HepG2 (cell line): ENCODE data around the gene MYH7. TPM values are rescaled to one million over a fixed set of nuclear protein-coding genes. Genes with fewer than 3 reads are reported as not detected.
A peak's percentile ranks its signal among the peaks of the same experiment; 100 is the strongest.

Source experiments
- DBP ChIP-seq: sonication (generic); formaldehyde crosslinking; IDR thresholded peaks from 2 replicates; pipeline ENCODE4 v1.4.0; 2020; ENCODE audit warnings: missing genetic modification reagents; ENCODE audit errors: not compliant biosample characterization
- FOSL1 ChIP-seq: sonication (generic); formaldehyde crosslinking; IDR thresholded peaks from 2 replicates; pipeline ENCODE4 v1.9.0; 2021; ENCODE audit warnings: missing genetic modification reagents, borderline replicate concordance
- GABPA ChIP-seq, 2 experiments: IDR thresholded peaks; 2 replicates each; pipeline ENCODE4 v1.6.1; 2011 to 2016; ENCODE audit warnings: low read depth in 2 of 2, low read length in 1 of 2, missing biosample characterization in 1 of 2, missing genetic modification characterization in 1 of 2
- IKZF4 ChIP-seq: sonication (generic); formaldehyde crosslinking; IDR thresholded peaks from 2 replicates; pipeline ENCODE4 v1.5.1; 2020; ENCODE audit warnings: borderline replicate concordance, mild to moderate bottlenecking, low read depth, missing genetic modification reagents; ENCODE audit errors: not compliant biosample characterization
- MEIS1 ChIP-seq: sonication (generic); formaldehyde crosslinking; IDR thresholded peaks from 2 replicates; pipeline ENCODE4 v1.9.0; 2021; ENCODE audit warnings: mild to moderate bottlenecking, missing genetic modification reagents, moderate library complexity, borderline replicate concordance
- RFX5 ChIP-seq: IDR thresholded peaks from 2 replicates; pipeline ENCODE4 v1.6.1; 2011; ENCODE audit warnings: low read depth, low read length, improper control_type of control experiment
- SMARCC2 ChIP-seq: fragments of 450-650 bp; IDR thresholded peaks from 2 replicates; pipeline ENCODE4 v1.6.1; 2017; ENCODE audit warnings: antibody characterized with exemption, mild to moderate bottlenecking
- ZBTB34 ChIP-seq: sonication (generic); formaldehyde crosslinking; IDR thresholded peaks from 2 replicates; pipeline ENCODE4 v1.8.0; 2022; ENCODE audit warnings: mild to moderate bottlenecking, missing genetic modification reagents
- ZKSCAN5 ChIP-seq: sonication (generic); formaldehyde crosslinking; IDR thresholded peaks from 2 replicates; pipeline ENCODE4 v1.5.1; 2020; ENCODE audit warnings: mild to moderate bottlenecking, missing genetic modification reagents
- ZNF17 ChIP-seq: sonication (generic); formaldehyde crosslinking; IDR thresholded peaks from 2 replicates; pipeline ENCODE4 v1.5.0; 2020; ENCODE audit warnings: mild to moderate bottlenecking, missing genetic modification reagents
- ZNF263 ChIP-seq: sonication (generic); formaldehyde crosslinking; IDR thresholded peaks from 2 replicates; pipeline ENCODE4 v1.4.0; 2020; ENCODE audit warnings: missing genetic modification reagents
- ZNF331 ChIP-seq: sonication (generic); formaldehyde crosslinking; IDR thresholded peaks from 2 replicates; pipeline ENCODE4 v1.4.0; 2020; ENCODE audit warnings: missing genetic modification reagents
- ZNF430 ChIP-seq: sonication (generic); formaldehyde crosslinking; IDR thresholded peaks from 2 replicates; pipeline ENCODE4 v1.9.0; 2021; ENCODE audit warnings: mild to moderate bottlenecking, missing genetic modification reagents
- ZNF468 ChIP-seq: sonication (generic); formaldehyde crosslinking; IDR thresholded peaks from 2 replicates; pipeline ENCODE4 v1.8.0; 2022; ENCODE audit warnings: mild to moderate bottlenecking, moderate library complexity, missing genetic modification reagents
- ZNF557 ChIP-seq: sonication (generic); formaldehyde crosslinking; IDR thresholded peaks from 2 replicates; pipeline ENCODE4 v1.4.0; 2020; ENCODE audit warnings: missing genetic modification reagents
- ZNF574 ChIP-seq: sonication (generic); formaldehyde crosslinking; IDR thresholded peaks from 2 replicates; pipeline ENCODE4 v1.4.0; 2020; ENCODE audit warnings: missing genetic modification reagents
- ZNF670 ChIP-seq: sonication (generic); formaldehyde crosslinking; IDR thresholded peaks from 2 replicates; pipeline ENCODE4 v1.8.0; 2022; ENCODE audit warnings: mild to moderate bottlenecking, missing genetic modification reagents, borderline replicate concordance
- ZNF678 ChIP-seq: sonication (generic); formaldehyde crosslinking; IDR thresholded peaks from 2 replicates; pipeline ENCODE4 v1.4.0; 2020; ENCODE audit warnings: mild to moderate bottlenecking, missing genetic modification reagents
- ZNF788 ChIP-seq: sonication (generic); formaldehyde crosslinking; IDR thresholded peaks from 2 replicates; pipeline ENCODE4 v1.5.0; 2020; ENCODE audit warnings: mild to moderate bottlenecking, missing genetic modification reagents, borderline replicate concordance
- ZNF83 ChIP-seq: sonication (generic); formaldehyde crosslinking; IDR thresholded peaks from 2 replicates; pipeline ENCODE4 v1.4.0; 2020; ENCODE audit warnings: missing genetic modification reagents, mild to moderate bottlenecking, borderline replicate concordance
- polyA plus RNA-seq, 8 experiments: library from polyadenylated mRNA; depleted of rRNA in 3 of 8; stranded (reverse) in 7 of 8; unstranded in 1 of 8; fragments of >200 nt; fragmentation: Illumina TruSeq in 4 of 8; extraction: Trizol in 4 of 8; gene quantifications; 2 replicates each; pipeline versions ENCODE4 v1.2.1 to v1.2.3, GENCODE V29; 2011 to 2016; ENCODE audit warnings: low read depth in 4 of 8, missing spikeins in 1 of 8, mixed read lengths in 1 of 8; ENCODE audit not compliant: insufficient read depth in 1 of 8
- total RNA-seq, 5 experiments: library from RNA; depleted of rRNA; stranded (reverse); fragments of >200 nt; fragmentation: Illumina TruSeq; extraction: Trizol; gene quantifications; 2 replicates each; pipeline ENCODE4 v1.2.3, GENCODE V29; 2016; ENCODE audit warnings: low read depth in 1 of 5

The MYH7 gene
- total and polyA plus RNA-seq, 2 of the 13 experiments (the other 11 are each of a cell fraction or from before 2014, with no cell fraction given), result 0.04 TPM; not detected in 1

GRCh38 chr14:23435543-23436326 lies at the start of gene MYH7 (continued):
- TF ChIP-seq DBP (no peak), ZNF17 (CRISPR knock-in tag) (no peak), ZNF83 (no peak), ZNF788 (CRISPR knock-in tag) (peak; percentile 80), ZNF263 (CRISPR knock-in tag) (peak; percentile 87), GABPA (IDR thresholded peaks at IDR 0.05; ENCODE audit: low read depth, low read length) (no peak), GABPA (CRISPR knock-in tag; IDR thresholded peaks at IDR 0.05; ENCODE audit: low read depth) (no peak), MEIS1 (CRISPR knock-in tag) (peak; percentile 83; the same call in 1 of the 2 replicates), ZKSCAN5 (CRISPR knock-in tag) (no peak), RFX5 (no peak), ZNF678 (0 out of 2 replicates have a peak, but pooled peaks have one; percentile 12), SMARCC2 (no peak), ZBTB34 (CRISPR knock-in tag) (peak; percentile 55; the same call in 1 of the 2 replicates), FOSL1 (CRISPR knock-in tag) (no peak), ZNF670 (CRISPR knock-in tag) (no peak), ZNF468 (no peak), ZNF430 (CRISPR knock-in tag) (peak; percentile 84; the same call in 1 of the 2 replicates), ZNF331 (CRISPR knock-in tag) (no peak; the same call in 1 of the 2 replicates), ZNF557 (CRISPR knock-in tag) (no peak), IKZF4 (no peak), ZNF574 (CRISPR knock-in tag) (peak; percentile 42; the same call in 1 of the 2 replicates)
